HEK293 (cell line): ENCODE measurements around the gene GINS2.

Source experiments
- CTCF ChIA-PET: fragments of 350-600 bp; formaldehyde crosslinking; extraction: SDS; loops from one replicate; lab custom pipeline; 2021; ENCODE audit warnings: antibody characterized with exemption; lab: Yijun Ruan, JAX
- POLR2A ChIA-PET: fragments of 300-600 bp; formaldehyde crosslinking; extraction: SDS; loops from one replicate; lab custom pipeline; 2020; ENCODE audit warnings: antibody characterized with exemption, inconsistent platforms; lab: Yijun Ruan, JAX
- H3K27ac ChIP-seq: fragments of 200-500 bp; sonication (Bioruptor generic); 2 replicates; pipeline ENCODE4 v1.5.1; 2014; ENCODE audit warnings: low read depth, low read length, control low read depth, inconsistent platforms; ENCODE audit errors: extremely low read depth
- H3K36me3 ChIP-seq, 2 experiments: fragments of 200-500 bp in 1 of 2; sonication (Bioruptor generic) in 1 of 2; 1 replicate in 1 of 2; 2 replicates in 1 of 2; pipeline ENCODE4 v1.5.1; 2014 to 2017; ENCODE audit warnings: inconsistent platforms in 2 of 2, low read length in 2 of 2; ENCODE audit not compliant: control insufficient read depth in 2 of 2, insufficient read depth in 1 of 2
- H3K4me1 ChIP-seq: fragments of 200-500 bp; sonication (Bioruptor generic); 2 replicates; pipeline ENCODE4 v1.5.1; 2014; ENCODE audit warnings: mild to moderate bottlenecking, low read length, inconsistent platforms; ENCODE audit not compliant: control insufficient read depth, insufficient read depth
- H3K4me3 ChIP-seq: 2 replicates; pipeline ENCODE4 v1.5.1; 2011; ENCODE audit warnings: low read depth, mild to moderate bottlenecking, control low read depth, low read length, moderate library complexity
- H3K9me3 ChIP-seq: fragments of 200-500 bp; sonication (Bioruptor generic); 2 replicates; pipeline ENCODE4 v1.5.1; 2014; ENCODE audit warnings: low read depth, low read length, inconsistent platforms; ENCODE audit not compliant: control insufficient read depth, insufficient read depth
- BCL11A ChIP-seq: fragments of 450-650 bp; formaldehyde crosslinking; IDR thresholded peaks from 2 replicates; pipeline ENCODE4 v1.5.1; 2016; ENCODE audit warnings: low read depth, missing biosample characterization, missing genetic modification characterization
- EGR2 ChIP-seq: fragments of 450-650 bp; formaldehyde crosslinking; IDR thresholded peaks from 2 replicates; pipeline ENCODE4 v1.5.1; 2016; ENCODE audit warnings: low read depth, missing biosample characterization, missing genetic modification characterization
- GLIS2 ChIP-seq: fragments of 450-650 bp; formaldehyde crosslinking; IDR thresholded peaks from 2 replicates; pipeline ENCODE4 v1.5.1; 2016; ENCODE audit warnings: missing biosample characterization, missing genetic modification characterization
- REPIN1 ChIP-seq: fragments of 450-650 bp; formaldehyde crosslinking; IDR thresholded peaks from 2 replicates; pipeline ENCODE4 v1.5.1; 2017; ENCODE audit warnings: missing biosample characterization, missing genetic modification characterization, low read depth
- SCRT1 ChIP-seq: fragments of 450-650 bp; formaldehyde crosslinking; IDR thresholded peaks from 2 replicates; pipeline ENCODE4 v1.5.1; 2016; ENCODE audit warnings: missing biosample characterization, missing genetic modification characterization, borderline replicate concordance
- WT1 ChIP-seq: fragments of 450-650 bp; formaldehyde crosslinking; IDR thresholded peaks from 2 replicates; pipeline ENCODE4 v1.5.1; 2016; ENCODE audit warnings: missing biosample characterization, missing genetic modification characterization
- ZBTB10 ChIP-seq: fragments of 450-650 bp; formaldehyde crosslinking; IDR thresholded peaks from 2 replicates; pipeline ENCODE4 v1.5.1; 2016; ENCODE audit warnings: missing biosample characterization, missing genetic modification characterization
- ZIC2 ChIP-seq: fragments of 450-650 bp; formaldehyde crosslinking; IDR thresholded peaks from 2 replicates; pipeline ENCODE4 v1.5.1; 2016; ENCODE audit warnings: missing biosample characterization, missing genetic modification characterization
- ZNF138 ChIP-seq: fragments of 450-650 bp; formaldehyde crosslinking; IDR thresholded peaks from 2 replicates; pipeline ENCODE4 v1.5.1; 2016; ENCODE audit warnings: missing biosample characterization, missing genetic modification characterization, borderline replicate concordance
- ZNF221 ChIP-seq: fragments of 450-650 bp; formaldehyde crosslinking; IDR thresholded peaks from 2 replicates; pipeline ENCODE4 v1.5.1; 2017; ENCODE audit warnings: missing biosample characterization, missing genetic modification characterization, borderline replicate concordance
- ZNF26 ChIP-seq: fragments of 450-650 bp; formaldehyde crosslinking; IDR thresholded peaks from 2 replicates; pipeline ENCODE4 v1.5.1; 2016; ENCODE audit warnings: missing biosample characterization, missing genetic modification characterization
- ZNF292 ChIP-seq: fragments of 450-650 bp; formaldehyde crosslinking; IDR thresholded peaks from 2 replicates; pipeline ENCODE4 v1.5.1; 2016; ENCODE audit warnings: low read depth, missing biosample characterization, missing genetic modification characterization, borderline replicate concordance
- ZNF311 ChIP-seq: fragments of 450-650 bp; formaldehyde crosslinking; IDR thresholded peaks from 2 replicates; pipeline ENCODE4 v1.5.1; 2017; ENCODE audit warnings: missing biosample characterization, missing genetic modification characterization, borderline replicate concordance
- ZNF324 ChIP-seq: fragments of 450-650 bp; formaldehyde crosslinking; IDR thresholded peaks from 2 replicates; pipeline ENCODE4 v1.5.1; 2016; ENCODE audit warnings: missing biosample characterization, missing genetic modification characterization
- ZNF335 ChIP-seq: fragments of 450-650 bp; formaldehyde crosslinking; conservative IDR thresholded peaks from 2 replicates; pipeline ENCODE4 v1.5.1; 2016; ENCODE audit warnings: missing biosample characterization, missing genetic modification characterization
- ZNF37A ChIP-seq: fragments of 450-650 bp; IDR thresholded peaks from 2 replicates; pipeline ENCODE4 v1.5.1; 2018; ENCODE audit warnings: missing biosample characterization, missing genetic modification characterization
- ZNF501 ChIP-seq: fragments of 450-650 bp; formaldehyde crosslinking; IDR thresholded peaks from 2 replicates; pipeline ENCODE4 v1.5.1; 2016; ENCODE audit warnings: missing biosample characterization, missing genetic modification characterization
- ZNF510 ChIP-seq: fragments of 450-650 bp; formaldehyde crosslinking; IDR thresholded peaks from 2 replicates; pipeline ENCODE4 v1.5.1; 2018; ENCODE audit warnings: mild to moderate bottlenecking, missing genetic modification characterization, missing biosample characterization; ENCODE audit not compliant: insufficient replicate concordance
- ZNF514 ChIP-seq: fragments of 450-650 bp; formaldehyde crosslinking; IDR thresholded peaks from 2 replicates; pipeline ENCODE4 v1.5.1; 2016; ENCODE audit warnings: missing biosample characterization, missing genetic modification characterization
- ZNF558 ChIP-seq: fragments of 450-650 bp; formaldehyde crosslinking; IDR thresholded peaks from 2 replicates; pipeline ENCODE4 v1.5.1; 2016; ENCODE audit warnings: missing biosample characterization, missing genetic modification characterization
- ZNF623 ChIP-seq: fragments of 450-650 bp; formaldehyde crosslinking; IDR thresholded peaks from 2 replicates; pipeline ENCODE4 v1.5.1; 2016; ENCODE audit warnings: missing biosample characterization, missing genetic modification characterization
- ZNF645 ChIP-seq: fragments of 450-650 bp; formaldehyde crosslinking; IDR thresholded peaks from 2 replicates; pipeline ENCODE4; 2016; ENCODE audit warnings: missing biosample characterization, missing genetic modification characterization
- ZNF692 ChIP-seq: fragments of 450-650 bp; formaldehyde crosslinking; IDR thresholded peaks from 2 replicates; pipeline ENCODE4 v1.5.1; 2016; ENCODE audit warnings: missing biosample characterization, missing genetic modification characterization
- ZNF747 ChIP-seq: fragments of 450-650 bp; formaldehyde crosslinking; IDR thresholded peaks from 2 replicates; pipeline ENCODE4 v1.5.1; 2016; ENCODE audit warnings: missing biosample characterization, missing genetic modification characterization
- ZNF791 ChIP-seq: fragments of 450-650 bp; formaldehyde crosslinking; IDR thresholded peaks from 2 replicates; pipeline ENCODE4 v1.5.1; 2016; ENCODE audit warnings: missing biosample characterization, missing genetic modification characterization

The GINS2 gene

GRCh38 chr16:85628265-85628556 lies 60.5 kb downstream of the GINS2 start:
- no peak overlapping the region for H3K4me3 ChIP-seq
- CTCF ChIA-PET: interaction anchor here (3.5 kb wide), 1 partner anchor 12 kb away, joined by 29 read pairs; no protein-coding TSS in a partner anchor
- POLR2A ChIA-PET: no interaction called here

GRCh38 chr16:85627526-85628264 lies 61.1 kb downstream of the GINS2 start:
- Histone ChIP-seq H3K27ac (no peak overlapping the region), H3K36me3 (peaks cover 0 to 59% of the 10 kb centered on the region in 2 experiments; a peak in 1 of 3 replicates), H3K9me3 (no peaks in the 10 kb centered on the region), H3K4me3 (no peak overlapping the region), H3K4me1 (peaks cover 11% of the 10 kb centered on the region)
- ChIA-PET POLR2A (interaction anchor here (1.0 kb wide), 1 partner anchor 12 kb away, joined by 4 read pairs; no protein-coding TSS in a partner anchor), CTCF (interaction anchor here (0.6 to 3.5 kb wide), 5 partner anchors 12 to 371 kb away, joined by 3 to 29 read pairs (median 3); no protein-coding TSS in a partner anchor)
- no peak for TF ChIP-seq ZNF791 (tag by site-specific recombination)
- TF ChIP-seq EGR2: no peak
- TF ChIP-seq ZNF292: no peak
- TF ChIP-seq SCRT1 (tag by site-specific recombination): no peak
- no peak for TF ChIP-seq ZNF501 (tag by site-specific recombination)
- TF ChIP-seq ZNF747 (tag by site-specific recombination): no peak
- no peak for TF ChIP-seq ZNF311 (tag by site-specific recombination)
- no peak for TF ChIP-seq ZNF692 (tag by site-specific recombination)
- TF ChIP-seq ZNF138 (tag by site-specific recombination): no peak

More at GRCh38 chr16:85628265-85628556, 60.5 kb downstream of the GINS2 start:
- H3K36me3 ChIP-seq: peaks cover 0 to 58% of the 10 kb centered on the region in 2 experiments; a peak in 1 of 3 replicates
- H3K27ac ChIP-seq: no peak overlapping the region
- H3K9me3 ChIP-seq: no peaks in the 10 kb centered on the region
- TF ChIP-seq ZNF37A (tag by site-specific recombination) (no peak), ZIC2 (peak; percentile 11; the same call in 1 of the 2 replicates), BCL11A (no peak)
- peaks cover 11% of the 10 kb centered on the region for H3K4me1 ChIP-seq

- Histone ChIP-seq H3K4me1 (peaks cover 11% of the 10 kb centered on the region), H3K4me3 (no peak overlapping the region), H3K9me3 (no peaks in the 10 kb centered on the region), H3K36me3 (peaks cover 0 to 57% of the 10 kb centered on the region in 2 experiments; a peak in 1 of 3 replicates), H3K27ac (no peak overlapping the region)
- TF ChIP-seq GLIS2 (tag by site-specific recombination): no peak
- no peak for TF ChIP-seq ZNF623
- TF ChIP-seq WT1 (tag by site-specific recombination): no peak
- TF ChIP-seq REPIN1: no peak
- no peak for TF ChIP-seq ZNF558 (tag by site-specific recombination)
- TF ChIP-seq ZNF324 (tag by site-specific recombination): no peak
- TF ChIP-seq ZBTB10: no peak
- no peak for TF ChIP-seq ZNF514 (tag by site-specific recombination)
- no peak for TF ChIP-seq ZNF221 (tag by site-specific recombination)
- no peak for TF ChIP-seq ZNF26
- TF ChIP-seq ZNF335 (tag by site-specific recombination): no peak
- no peak for TF ChIP-seq ZNF510
- no peak for TF ChIP-seq ZNF645 (tag by site-specific recombination)
- POLR2A ChIA-PET: interaction anchor here (1.0 kb wide), 1 partner anchor 11 kb away, joined by 4 read pairs; no protein-coding TSS in a partner anchor
- CTCF ChIA-PET: interaction anchor here (0.6 to 3.5 kb wide), 5 partner anchors 11 to 370 kb away, joined by 3 to 29 read pairs (median 3); no protein-coding TSS in a partner anchor
Measured at GRCh38 chr16:85627089-85627488, 61.7 kb downstream of the GINS2 start.
